Naive B cell (primary cell): ENCODE results near the gene LRRC75A. TPM values are rescaled to one million over a fixed set of nuclear protein-coding genes. Genes with fewer than 3 reads are reported as not detected.

Experiments
- ATAC-seq, 2 donors: fragments of 150-1000 bp; cut with Tn5 transposase; 2 replicates each; pipeline ENCODE4 v1.10.0; 2021; ENCODE audit warnings: low read depth in 2 of 2, mild to moderate bottlenecking in 2 of 2, moderate library complexity in 2 of 2
- DNase-seq: peaks from one replicate; pipeline ENCODE4 v3.0.0; 2022
- H3K27ac Mint-ChIP-seq, 6 donors: one replicate each; pipeline ENCODE4 v1.8.0; 2020 to 2022; ENCODE audit warnings: mild to moderate bottlenecking in 6 of 6, mixed read lengths in 6 of 6, moderate library complexity in 5 of 6, inconsistent platforms in 2 of 6
- H3K27me3 Mint-ChIP-seq, 3 donors: one replicate each; pipeline ENCODE4 v1.8.0; 2021 to 2022; ENCODE audit warnings: mixed read lengths in 3 of 3, mild to moderate bottlenecking in 1 of 3
- H3K36me3 Mint-ChIP-seq, 2 donors: one replicate each; pipeline ENCODE4 v1.8.0; 2020 to 2022; ENCODE audit warnings: mixed read lengths in 2 of 2, inconsistent platforms in 1 of 2, mild to moderate bottlenecking in 1 of 2
- H3K4me1 Mint-ChIP-seq, 3 donors: one replicate each; pipeline ENCODE4 v1.8.0; 2020 to 2022; ENCODE audit warnings: mixed read lengths in 3 of 3, inconsistent platforms in 1 of 3, mild to moderate bottlenecking in 1 of 3, moderate library complexity in 1 of 3
- H3K4me3 Mint-ChIP-seq, 8 donors: one replicate each; pipeline ENCODE4 v1.8.0; 2020 to 2022; ENCODE audit warnings: mild to moderate bottlenecking in 8 of 8, mixed read lengths in 8 of 8, moderate library complexity in 8 of 8, inconsistent platforms in 2 of 8
- H3K9me3 Mint-ChIP-seq, 7 donors: one replicate each; pipeline ENCODE4 v1.8.0; 2020 to 2022; ENCODE audit warnings: mixed read lengths in 7 of 7, mild to moderate bottlenecking in 5 of 7, inconsistent platforms in 2 of 7, moderate library complexity in 1 of 7
- polyA plus RNA-seq, 6 donors: library from polyadenylated mRNA; unstranded; fragments of 300-500 nt; fragmentation: Illumina TruSeq; gene quantifications; one replicate each; pipeline ENCODE4 v1.2.3, GENCODE V29; 2021; ENCODE audit warnings: low read depth in 6 of 6

LRRC75A gene
- polyA plus RNA-seq, 6 donors from 2014 or later: 0.21 to 1.9 (median 1.1) TPM

GRCh38 chr17:16488968-16489337, 3.0 kb downstream of the LRRC75A start:
- H3K4me3 Mint-ChIP-seq: peak overlapping the region in 1 of 8 donors; percentile 8
- no peak overlapping the region for H3K27ac Mint-ChIP-seq

GRCh38 chr17:16488186-16488967, 3.6 kb downstream of the LRRC75A start:
- H3K4me1 Mint-ChIP-seq: peaks cover 3 to 14% (median 13%) of the 10 kb centered on the region in 3 donors
- ATAC-seq: no peak
- H3K27me3 Mint-ChIP-seq: peaks cover 0 to 42% (median 16%) of the 10 kb centered on the region in 3 donors
- no peaks in the 10 kb centered on the region for H3K36me3 Mint-ChIP-seq
- peak overlapping the region in 1 of 6 donors; percentile 9 for H3K27ac Mint-ChIP-seq
- H3K9me3 Mint-ChIP-seq: no peaks in the 10 kb centered on the region
- H3K4me3 Mint-ChIP-seq: no peak overlapping the region
- no peak for DNase-seq

More at GRCh38 chr17:16488968-16489337, 3.0 kb downstream of the LRRC75A start:
- H3K9me3 Mint-ChIP-seq: no peaks in the 10 kb centered on the region
- peaks cover 3 to 14% (median 13%) of the 10 kb centered on the region in 3 donors for H3K4me1 Mint-ChIP-seq
- DNase-seq: no peak
- H3K27me3 Mint-ChIP-seq: peaks cover 0 to 42% (median 16%) of the 10 kb centered on the region in 3 donors
- no peak for ATAC-seq
- H3K36me3 Mint-ChIP-seq: no peaks in the 10 kb centered on the region

- peaks cover 0 to 34% (median 16%) of the 10 kb centered on the region in 3 donors for H3K27me3 Mint-ChIP-seq
- H3K9me3 Mint-ChIP-seq: no peaks in the 10 kb centered on the region
- H3K4me3 Mint-ChIP-seq: no peak overlapping the region
- ATAC-seq (no peak), DNase-seq (no peak)
- peak overlapping the region in 1 of 6 donors; percentile 12 for H3K27ac Mint-ChIP-seq
- H3K36me3 Mint-ChIP-seq: no peaks in the 10 kb centered on the region
- peaks cover 3 to 14% (median 10%) of the 10 kb centered on the region in 3 donors for H3K4me1 Mint-ChIP-seq
Measured at GRCh38 chr17:16486373-16487250, 5.4 kb downstream of the LRRC75A start.

- H3K4me3 Mint-ChIP-seq: no peak overlapping the region
- H3K4me1 Mint-ChIP-seq: peaks cover 0 to 5% (median 0%) of the 10 kb centered on the region in 3 donors
- ATAC-seq (no peak), DNase-seq (no peak)
- no peaks in the 10 kb centered on the region for H3K36me3 Mint-ChIP-seq
- no peaks in the 10 kb centered on the region for H3K9me3 Mint-ChIP-seq
- peaks cover 0 to 26% (median 16%) of the 10 kb centered on the region in 3 donors for H3K27me3 Mint-ChIP-seq
- peak overlapping the region in 1 of 6 donors; percentile 83 for H3K27ac Mint-ChIP-seq
Measured at GRCh38 chr17:16484445-16485175, 7.4 kb downstream of the LRRC75A start.

- DNase-seq (no peak), ATAC-seq (no peak)
- H3K4me1 Mint-ChIP-seq: peaks cover 0 to 5% (median 0%) of the 10 kb centered on the region in 3 donors
- H3K27ac Mint-ChIP-seq: no peak overlapping the region
- H3K9me3 Mint-ChIP-seq: no peaks in the 10 kb centered on the region
- no peaks in the 10 kb centered on the region for H3K36me3 Mint-ChIP-seq
- H3K27me3 Mint-ChIP-seq: peaks cover 0 to 15% (median 7%) of the 10 kb centered on the region in 3 donors
- H3K4me3 Mint-ChIP-seq: no peak overlapping the region
Measured at GRCh38 chr17:16483021-16483645, 8.9 kb downstream of the LRRC75A start.

- no peaks in the 10 kb centered on the region for H3K36me3 Mint-ChIP-seq
- ATAC-seq: no peak
- H3K4me3 Mint-ChIP-seq: peak overlapping the region in 1 of 8 donors; percentile 29
- H3K27ac Mint-ChIP-seq: no peak overlapping the region
- no peaks in the 10 kb centered on the region for H3K9me3 Mint-ChIP-seq
- peaks cover 0 to 15% (median 7%) of the 10 kb centered on the region in 3 donors for H3K27me3 Mint-ChIP-seq
- H3K4me1 Mint-ChIP-seq: peaks cover 0 to 5% (median 0%) of the 10 kb centered on the region in 3 donors
- DNase-seq: no peak
Measured at GRCh38 chr17:16482253-16482652, 9.7 kb downstream of the LRRC75A start.

- ATAC-seq (no peak), DNase-seq (no peak)
- no peaks in the 10 kb centered on the region for H3K4me1 Mint-ChIP-seq
- H3K9me3 Mint-ChIP-seq: no peaks in the 10 kb centered on the region
- peaks cover 0 to 7% (median 6%) of the 10 kb centered on the region in 3 donors for H3K27me3 Mint-ChIP-seq
- no peak overlapping the region for H3K4me3 Mint-ChIP-seq
- peak overlapping the region in 1 of 6 donors; percentile 33 for H3K27ac Mint-ChIP-seq
- H3K36me3 Mint-ChIP-seq: no peaks in the 10 kb centered on the region
Measured at GRCh38 chr17:16480995-16481394, 11.0 kb downstream of the LRRC75A start.

- Mint-ChIP-seq H3K9me3 (no peaks in the 10 kb centered on the region), H3K27me3 (peaks cover 0 to 2% (median 2%) of the 10 kb centered on the region in 3 donors), H3K4me1 (no peaks in the 10 kb centered on the region), H3K4me3 (no peak overlapping the region), H3K36me3 (no peaks in the 10 kb centered on the region), H3K27ac (no peak overlapping the region)
- ATAC-seq (no peak), DNase-seq (no peak)
Measured at GRCh38 chr17:16479264-16479663, 12.7 kb downstream of the LRRC75A start.

- no peaks in the 10 kb centered on the region for H3K36me3 Mint-ChIP-seq
- no peaks in the 10 kb centered on the region for H3K9me3 Mint-ChIP-seq
- H3K4me3 Mint-ChIP-seq: no peak overlapping the region
- H3K27me3 Mint-ChIP-seq: no peaks in the 10 kb centered on the region
- DNase-seq: no peak
- no peaks in the 10 kb centered on the region for H3K4me1 Mint-ChIP-seq
- H3K27ac Mint-ChIP-seq: no peak overlapping the region
- ATAC-seq: no peak
Measured at GRCh38 chr17:16478649-16479048, 13.3 kb downstream of the LRRC75A start.

- Mint-ChIP-seq H3K4me3 (no peak overlapping the region), H3K27me3 (no peaks in the 10 kb centered on the region)
- ATAC-seq: no peak
Measured at GRCh38 chr17:16477666-16478065, 14.3 kb downstream of the LRRC75A start.

GRCh38 chr17:16477255-16477654, 14.7 kb downstream of the LRRC75A start:
- H3K27me3 Mint-ChIP-seq: no peaks in the 10 kb centered on the region
- no peaks in the 10 kb centered on the region for H3K9me3 Mint-ChIP-seq
- no peak overlapping the region for H3K27ac Mint-ChIP-seq
- no peaks in the 10 kb centered on the region for H3K4me1 Mint-ChIP-seq
- H3K36me3 Mint-ChIP-seq: no peaks in the 10 kb centered on the region
- no peak overlapping the region for H3K4me3 Mint-ChIP-seq
- no peak for DNase-seq
- no peak for ATAC-seq

More at GRCh38 chr17:16477666-16478065, 14.3 kb downstream of the LRRC75A start:
- no peaks in the 10 kb centered on the region for H3K9me3 Mint-ChIP-seq
- no peaks in the 10 kb centered on the region for H3K36me3 Mint-ChIP-seq
- DNase-seq: no peak
- no peak overlapping the region for H3K27ac Mint-ChIP-seq
- no peaks in the 10 kb centered on the region for H3K4me1 Mint-ChIP-seq

GRCh38 chr17:16475179-16475704, 16.8 kb downstream of the LRRC75A start:
- Mint-ChIP-seq H3K9me3 (no peaks in the 10 kb centered on the region), H3K27me3 (no peaks in the 10 kb centered on the region)

More at GRCh38 chr17:16475179-16475704, 16.8 kb downstream of the LRRC75A start:
- no peak for DNase-seq
- no peak for ATAC-seq
- H3K4me3 Mint-ChIP-seq: no peak overlapping the region
- H3K27ac Mint-ChIP-seq: peak overlapping the region in 1 of 6 donors; percentile 74
- no peaks in the 10 kb centered on the region for H3K36me3 Mint-ChIP-seq
- peaks cover 0 to 4% (median 0%) of the 10 kb centered on the region in 3 donors for H3K4me1 Mint-ChIP-seq
